Inflammatory macrophage treated with lipopolysaccharide for 4 hours (primary cell): ENCODE measurements around the gene LYRM4.

Experiments used
- DNase-seq: peaks from one replicate; pipeline ENCODE4 v3.0.0-alpha.2; 2020

Gene LYRM4

DNA sequence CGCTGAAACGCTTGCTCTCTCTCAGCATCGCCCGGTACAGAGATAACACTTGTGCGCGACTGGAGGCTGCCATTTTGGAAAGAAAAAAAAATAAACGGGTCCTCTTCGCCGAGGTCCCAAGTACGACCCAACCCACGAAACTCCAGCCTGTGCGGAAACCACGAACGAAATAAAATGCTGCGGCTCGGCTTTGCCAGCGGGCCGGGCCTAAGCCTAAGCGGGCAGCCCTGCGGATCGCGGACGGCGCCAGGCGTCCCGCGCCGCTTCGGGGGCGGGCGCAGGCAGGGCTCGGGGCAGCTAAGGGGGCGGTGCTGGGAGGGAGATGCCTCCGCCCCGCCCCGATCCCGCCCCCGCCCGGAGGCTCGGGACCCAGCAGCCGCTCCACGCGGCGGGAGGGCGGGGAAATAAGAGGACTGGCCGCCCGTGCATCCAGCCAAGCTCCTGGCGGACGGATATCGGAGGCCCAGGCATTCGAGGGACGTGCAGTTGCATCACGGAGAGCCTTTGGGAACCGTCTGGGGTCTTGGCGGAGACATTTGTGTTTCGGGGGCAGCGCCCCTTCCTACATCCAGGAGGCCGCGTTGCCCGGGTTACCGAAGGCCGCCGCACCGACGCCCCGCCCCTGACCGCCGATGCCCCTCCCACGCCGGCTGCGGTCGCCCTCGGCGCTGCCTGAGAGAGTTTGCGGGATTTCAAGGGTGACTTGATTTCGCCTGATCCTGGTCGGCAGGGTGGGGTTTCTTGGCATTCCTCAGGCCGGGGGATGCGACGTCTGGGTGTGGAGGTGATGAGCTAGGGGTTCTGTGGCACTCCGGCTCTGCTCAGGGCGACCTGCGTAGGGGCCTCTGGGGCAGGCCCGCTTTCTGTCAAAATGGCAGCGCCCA is at the start of gene LYRM4, which contains the start of gene FARS2:
Gene LYRM4 (minus strand): TSS at position 290 of the 884 bp plus-strand sequence. CDS start 217 bp downstream, at position 73.
Gene FARS2 (plus strand): TSS at position 853 of the 884 bp plus-strand sequence.
- DNase-seq: peak; percentile 90

DNA sequence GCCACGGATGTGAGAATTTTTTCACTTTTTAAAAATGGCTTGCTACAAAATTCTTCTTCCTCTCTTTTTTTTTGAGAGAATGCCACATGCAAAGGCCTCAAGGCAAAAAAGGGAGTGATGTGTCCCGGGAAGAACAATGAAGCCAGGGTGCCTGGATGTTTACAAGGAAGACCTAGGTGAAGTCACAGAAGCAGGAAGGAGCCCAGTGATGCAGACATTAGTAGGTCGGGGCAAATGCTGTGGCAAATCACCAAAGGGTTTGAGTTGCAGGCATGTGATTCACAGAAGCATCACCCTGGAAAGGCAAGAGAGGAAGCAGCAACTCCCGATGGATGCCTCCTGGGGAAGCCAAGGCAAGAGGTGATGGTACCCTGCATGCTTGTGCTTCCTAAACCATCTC is 47.3 kb upstream of the LYRM4 start:
- DNase-seq: no peak

DNA sequence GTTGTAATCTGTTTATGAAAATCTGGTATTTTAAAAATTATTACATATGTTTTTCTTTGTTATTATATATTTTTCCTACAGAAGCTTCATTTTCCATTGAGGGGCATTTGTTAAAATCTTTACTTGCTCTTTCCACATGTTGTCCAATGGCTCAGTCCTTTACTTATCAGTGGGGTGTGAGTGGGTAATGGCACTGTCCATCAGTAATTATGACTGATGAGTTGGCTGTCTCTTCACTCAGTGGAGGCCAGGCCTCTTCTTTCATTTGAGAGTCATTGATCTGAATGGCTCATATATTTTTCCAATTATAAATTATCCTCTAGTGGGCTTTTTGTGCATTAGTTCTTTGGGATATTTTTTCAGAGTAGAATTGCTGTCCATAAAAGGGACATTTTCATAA is 46.3 kb upstream of the LYRM4 start:
- no peak for DNase-seq

DNA sequence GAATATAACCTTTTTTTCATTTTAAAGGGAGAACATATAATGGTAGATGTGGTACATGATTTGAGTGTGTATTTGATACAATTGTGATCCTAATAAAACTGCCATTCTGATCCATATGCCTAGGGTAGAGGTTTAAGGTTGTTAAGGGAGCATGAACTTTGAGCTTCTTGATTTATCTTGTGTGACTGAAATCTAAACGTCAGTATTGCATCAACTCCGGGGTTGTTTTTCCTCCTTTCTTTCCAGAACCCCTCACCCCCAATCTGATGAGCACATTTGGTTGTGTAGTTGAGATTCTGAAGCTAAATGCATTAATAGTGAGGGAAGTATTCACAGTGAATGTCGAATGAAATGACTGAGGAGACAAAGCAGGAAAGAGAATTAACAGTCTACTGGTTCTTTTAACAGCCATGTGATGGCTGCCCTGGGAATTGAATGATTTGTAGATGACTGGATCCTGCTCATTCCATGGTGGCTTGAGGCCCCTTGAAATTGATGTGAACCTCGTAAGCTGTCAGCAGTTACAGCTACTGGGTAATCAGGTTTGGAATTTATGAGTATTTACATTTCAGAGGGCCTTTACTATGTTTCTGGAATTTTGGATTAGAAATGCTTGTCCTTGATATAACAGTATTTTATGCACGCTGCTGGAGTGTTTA is 45.3 kb upstream of the LYRM4 start:
- DNase-seq: no peak

GRCh38 chr6:5303682-5304081 is 42.9 kb upstream of the LYRM4 start:
- no peak for DNase-seq

DNA sequence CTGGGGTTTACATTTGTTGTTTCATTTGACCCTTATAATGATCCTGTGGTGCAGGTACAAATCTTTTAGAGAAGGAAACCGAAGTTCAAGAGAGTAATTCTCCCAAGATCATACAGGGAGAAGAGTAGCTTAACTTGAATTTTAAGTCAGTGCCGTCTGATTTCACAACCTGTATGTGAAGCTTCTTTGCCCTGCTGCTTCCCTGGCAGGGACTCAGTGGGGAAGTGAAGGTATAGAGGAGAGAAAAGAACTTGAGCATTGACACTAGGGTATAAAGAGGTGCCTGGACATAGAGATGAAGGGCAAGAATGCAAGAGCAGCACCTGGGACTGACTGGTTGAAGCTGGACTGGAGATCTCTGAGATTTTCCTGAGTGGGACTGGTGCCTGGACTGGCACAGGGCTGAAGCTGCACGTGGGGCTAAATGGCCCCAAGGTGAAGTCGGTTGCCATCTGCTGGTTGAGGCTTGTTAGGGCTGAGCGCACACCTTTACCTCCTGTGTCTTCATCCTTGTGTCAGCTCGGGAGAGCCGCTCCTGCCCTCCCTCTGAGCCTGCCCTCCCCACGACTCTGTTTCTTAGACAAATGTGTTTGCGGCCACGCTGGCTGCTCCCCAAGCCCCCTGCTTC is 42.4 kb upstream of the LYRM4 start:
- DNase-seq: no peak

DNA sequence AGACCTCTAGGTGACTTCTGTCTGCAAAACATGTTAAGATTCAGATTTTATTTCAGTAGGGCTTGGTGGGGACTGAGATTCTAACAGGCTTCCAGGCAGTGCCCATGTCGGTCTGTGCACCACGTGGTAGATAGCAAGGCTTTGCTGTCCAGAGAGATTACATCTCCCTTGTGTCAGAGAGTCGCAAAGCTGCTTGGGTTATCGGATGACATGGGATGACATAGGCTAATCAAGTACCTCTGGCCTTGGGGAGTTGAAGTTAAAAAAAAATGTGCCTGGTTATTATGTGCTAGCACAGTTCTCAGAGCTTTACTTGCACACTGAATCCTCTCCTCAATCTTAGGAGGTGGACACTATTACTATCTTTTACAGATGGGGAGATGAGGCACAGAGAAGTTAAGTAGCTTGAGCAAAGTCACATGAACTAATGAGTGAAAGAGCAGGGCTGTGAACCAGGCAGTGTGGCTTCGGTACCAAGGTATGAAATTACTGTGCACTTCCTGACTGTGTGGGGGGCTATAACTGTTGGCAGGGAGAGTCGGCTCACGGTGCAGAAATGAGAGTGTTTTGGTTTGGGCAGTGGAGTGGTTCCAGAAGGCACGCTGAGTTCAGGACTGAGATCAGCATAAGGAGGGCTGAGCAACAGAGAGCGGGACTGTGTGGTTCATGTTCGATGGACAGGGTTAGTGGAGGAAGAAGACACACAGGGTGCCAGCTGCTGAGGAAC is 41.6 kb upstream of the LYRM4 start:
- no peak for DNase-seq

GRCh38 chr6:5300206-5300764 is 39.5 kb upstream of the LYRM4 start:
- peak; percentile 42 for DNase-seq

DNA sequence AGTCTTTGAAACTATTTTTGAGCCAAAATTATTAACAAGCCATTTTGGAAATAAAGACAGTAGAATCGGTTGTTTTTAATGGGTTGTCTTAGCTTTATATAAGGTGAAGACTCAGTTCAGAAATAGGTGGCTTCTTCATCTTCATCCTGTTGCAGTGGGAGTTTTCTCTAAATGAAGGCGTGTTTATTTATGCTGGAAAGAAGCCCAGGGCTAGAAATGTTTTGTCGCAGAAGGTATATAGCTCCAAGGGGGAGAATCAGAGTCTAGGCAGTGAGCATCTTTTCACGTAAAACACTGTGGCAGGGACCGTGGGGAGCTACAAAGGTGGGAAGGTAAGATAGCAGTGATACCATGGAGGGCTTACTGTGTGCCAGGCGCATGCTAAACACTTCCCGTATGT is 34.9 kb upstream of the LYRM4 start:
- no peak for DNase-seq

DNA sequence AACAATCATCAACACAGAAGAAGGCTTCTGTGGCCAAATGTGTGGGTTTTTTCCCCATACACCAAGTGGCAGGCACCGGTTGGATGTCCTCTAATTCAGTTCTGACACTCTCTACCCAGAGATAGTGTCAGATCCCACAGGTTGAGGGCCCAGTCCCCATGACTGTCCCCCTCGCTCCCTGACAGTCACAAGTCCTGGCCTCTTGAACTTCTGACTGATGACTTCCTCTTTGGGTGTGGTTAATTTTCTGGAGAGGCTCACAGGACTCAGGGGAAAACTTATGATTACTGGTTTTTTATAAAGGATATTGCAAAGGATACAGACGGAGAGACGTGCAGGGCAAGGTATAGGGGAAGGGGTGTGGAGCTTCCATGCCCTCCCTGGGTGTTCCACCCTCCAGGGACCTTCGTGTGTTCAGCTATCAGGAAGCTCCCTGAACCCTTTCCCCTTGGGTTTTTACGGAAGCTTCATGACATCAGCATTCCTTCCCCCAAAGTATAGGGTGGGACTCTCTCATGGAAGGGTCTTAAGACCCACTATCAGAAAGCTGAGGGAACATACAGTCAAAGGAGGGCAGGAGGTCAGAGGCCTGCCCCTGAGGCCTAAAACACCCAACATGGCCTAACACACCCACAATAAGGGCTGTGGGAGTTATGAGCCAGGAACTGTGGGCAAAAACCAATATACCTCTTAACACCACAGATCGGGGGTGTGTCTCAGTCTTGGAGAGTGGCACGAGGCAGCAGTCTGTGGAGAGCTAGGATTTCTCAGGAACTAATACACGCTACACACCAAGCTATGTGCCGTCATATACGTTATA is 33.9 kb upstream of the LYRM4 start:
- DNase-seq: peak; percentile 71

GRCh38 chr6:5293692-5294091 is 32.9 kb upstream of the LYRM4 start:
- no peak for DNase-seq

GRCh38 chr6:5292154-5292553 is 31.4 kb upstream of the LYRM4 start:
- DNase-seq: no peak

DNA sequence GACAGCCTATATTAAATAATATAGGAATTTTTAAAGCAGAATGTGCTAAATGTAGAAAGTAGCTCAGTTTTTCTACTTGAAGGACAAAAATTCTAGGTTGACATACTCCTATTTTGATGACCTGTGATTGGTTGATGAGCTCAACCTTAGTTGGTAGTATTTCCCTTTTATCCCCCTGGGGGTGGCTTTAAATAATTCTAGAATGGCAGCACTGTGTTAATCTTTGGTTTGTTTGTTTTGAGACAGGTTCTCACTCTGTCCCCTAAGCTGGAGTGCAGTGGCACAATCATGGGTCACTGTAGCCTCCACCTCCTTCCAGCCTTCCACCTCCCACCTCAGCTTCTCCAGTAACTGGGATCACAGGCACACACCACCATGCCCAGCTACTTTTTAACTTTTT is 29.8 kb upstream of the LYRM4 start:
- no peak for DNase-seq

DNA sequence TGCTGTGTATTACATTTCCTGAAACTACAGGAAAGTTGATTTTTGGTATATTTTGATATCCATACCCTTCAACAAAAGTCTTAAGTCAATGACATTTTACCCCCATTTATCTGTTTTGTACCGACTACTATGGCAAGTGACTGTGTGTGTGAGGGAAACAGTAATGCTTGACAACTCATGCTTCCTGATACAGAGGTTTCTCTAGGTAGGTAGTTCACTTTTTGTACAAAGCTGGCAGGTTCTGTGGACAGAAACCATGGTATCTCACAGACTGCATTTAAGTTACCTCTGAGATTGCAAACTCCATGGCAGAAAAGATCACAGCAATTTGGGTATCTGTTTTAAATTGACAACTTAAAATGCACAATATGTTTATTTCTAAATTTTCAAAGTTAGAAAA is 29.3 kb upstream of the LYRM4 start:
- no peak for DNase-seq

- no peak for DNase-seq
Observed at GRCh38 chr6:5287966-5288297, 27.2 kb upstream of the LYRM4 start.

DNA sequence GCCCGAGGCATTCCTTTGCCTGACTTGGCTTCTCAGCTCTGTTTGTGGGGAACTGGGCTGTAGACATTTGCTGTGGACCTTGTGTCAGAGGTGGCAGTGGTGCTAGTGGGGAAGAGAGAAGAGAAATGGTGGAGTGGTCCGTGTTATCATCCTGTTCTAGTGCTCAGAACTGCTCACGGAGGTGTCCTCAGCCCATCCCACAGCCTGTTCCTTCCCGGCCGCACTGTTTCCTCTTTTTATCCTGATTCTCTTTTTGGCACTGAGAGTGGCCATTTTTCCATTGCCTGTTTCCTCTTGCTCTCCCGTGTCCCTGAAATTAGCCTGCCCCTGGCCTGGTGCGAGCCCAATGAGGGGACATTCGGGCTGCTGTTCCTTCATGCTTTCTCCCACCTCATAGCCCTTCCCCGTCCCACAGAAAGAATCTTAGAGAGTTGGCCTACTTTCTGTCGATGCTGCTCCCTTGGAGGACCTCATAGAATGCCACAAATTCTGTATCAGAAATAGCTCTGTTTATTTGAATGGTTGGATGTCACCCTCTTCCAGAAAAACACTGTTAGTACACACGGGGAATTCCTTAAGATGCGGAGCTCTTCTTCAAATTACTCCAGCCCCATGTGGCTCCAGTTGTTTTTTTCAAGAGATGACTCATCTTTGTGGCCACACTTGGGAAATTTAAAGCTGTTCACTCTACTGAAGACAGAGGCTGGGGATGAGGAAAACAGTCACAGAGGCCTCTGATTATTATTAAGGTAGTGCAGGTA is 26.6 kb upstream of the LYRM4 start:
- peak; percentile 70 for DNase-seq

GRCh38 chr6:5286780-5287179 is 26.0 kb upstream of the LYRM4 start:
- DNase-seq: no peak

GRCh38 chr6:5285526-5285925 is 24.8 kb upstream of the LYRM4 start:
- DNase-seq: no peak

DNA sequence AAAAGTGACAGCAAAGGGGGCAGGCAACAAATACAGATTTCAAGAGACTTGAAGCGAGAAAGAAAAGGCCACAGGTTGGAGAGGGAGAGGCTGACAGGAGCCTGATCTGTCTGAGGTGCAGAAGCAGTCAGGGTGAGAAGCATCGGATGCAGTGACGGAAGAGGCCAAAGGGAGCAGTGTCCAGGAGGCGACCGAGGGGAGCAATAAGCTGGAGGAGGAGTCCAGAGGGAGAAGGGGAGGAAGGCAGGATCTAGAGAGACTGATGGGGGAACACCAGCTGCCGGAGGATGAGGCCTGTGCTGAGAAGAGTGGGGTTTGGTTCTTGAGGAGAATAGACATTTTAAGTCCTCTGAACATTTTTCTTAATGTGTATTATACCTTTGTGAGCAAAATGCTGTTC is 24.3 kb upstream of the LYRM4 start:
- no peak for DNase-seq

DNA sequence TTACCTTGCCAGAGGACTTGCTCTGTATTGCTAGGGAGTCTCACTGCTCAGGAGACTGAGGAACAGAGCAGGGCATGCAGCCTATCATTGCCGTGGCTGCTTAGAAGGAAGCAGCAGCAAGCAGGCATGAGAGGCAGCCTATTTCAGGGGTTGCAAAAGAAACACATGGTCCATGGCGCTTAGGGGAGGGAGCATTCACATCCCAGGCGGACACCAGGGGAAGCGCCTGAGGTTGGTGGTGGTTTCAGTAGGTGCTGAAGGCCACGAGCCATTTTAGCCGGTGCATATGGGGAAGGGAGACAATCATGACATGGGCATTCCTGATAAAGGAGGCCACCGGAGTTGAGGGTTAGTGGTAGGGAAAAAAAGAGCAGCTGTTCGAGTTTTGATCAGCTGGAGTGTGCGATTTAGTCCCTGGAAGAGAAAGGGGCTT is 21.5 kb upstream of the LYRM4 start:
- DNase-seq: no peak

- DNase-seq: peak; percentile 49
Observed at GRCh38 chr6:5280920-5281319, 20.2 kb upstream of the LYRM4 start.
